GM23338 (cell line): ENCODE results near the gene VEGFB. TPM values are rescaled to one million over a fixed set of nuclear protein-coding genes. Genes with fewer than 3 reads are reported as not detected.

ENCODE experiments used
- ATAC-seq: fragments of 200-7000 bp; cut with Tn5 transposase; 3 replicates; pipeline ENCODE4 v1.9.1; 2020
- DNase-seq: peaks from one replicate; pipeline ENCODE4 v3.0.0-alpha.2; 2015; ENCODE audit warnings: low spot score
- H2AFZ ChIP-seq: fragments of 200-600 bp; sonication (generic); 2 replicates; pipeline ENCODE4 v1.8.0; 2016; ENCODE audit warnings: antibody characterized with exemption, mild to moderate bottlenecking, moderate library complexity
- H3F3A ChIP-seq: fragments of 200-600 bp; sonication (generic); replicated peaks from 2 replicates; pipeline ENCODE4 v1.8.0; 2017; ENCODE audit warnings: antibody characterized with exemption, mixed run types, low read depth
- H3K27ac ChIP-seq: fragments of 200-600 bp; sonication (generic); 2 replicates; pipeline ENCODE4 v1.6.1; 2016; ENCODE audit warnings: low read depth
- H3K27me3 ChIP-seq: fragments of 200-600 bp; sonication (generic); 2 replicates; pipeline ENCODE4 v1.8.0; 2016; ENCODE audit warnings: mild to moderate bottlenecking, mixed run types, moderate library complexity; ENCODE audit not compliant: insufficient read depth
- H3K36me3 ChIP-seq: fragments of 200-600 bp; sonication (generic); 2 replicates; pipeline ENCODE4 v1.8.0; 2016; ENCODE audit warnings: mild to moderate bottlenecking; ENCODE audit not compliant: insufficient read depth
- H3K4me1 ChIP-seq: fragments of 200-600 bp; sonication (generic); 2 replicates; pipeline ENCODE4 v1.8.0; 2016; ENCODE audit warnings: mild to moderate bottlenecking, moderate library complexity; ENCODE audit not compliant: insufficient read depth
- H3K4me2 ChIP-seq: fragments of 200-600 bp; sonication (generic); 2 replicates; pipeline ENCODE4 v1.7.1; 2017; ENCODE audit warnings: mixed run types
- H3K4me3 ChIP-seq: fragments of 200-600 bp; sonication (generic); 2 replicates; pipeline ENCODE4 v1.6.1; 2016; ENCODE audit warnings: mixed run types
- H3K79me2 ChIP-seq: fragments of 200-600 bp; sonication (generic); replicated peaks from 2 replicates; pipeline ENCODE4 v1.8.0; 2017; ENCODE audit warnings: mild to moderate bottlenecking; ENCODE audit not compliant: insufficient read depth
- H3K9me2 ChIP-seq: fragments of 200-600 bp; sonication (generic); 2 replicates; pipeline ENCODE4 v1.8.0; 2017; ENCODE audit not compliant: insufficient read depth
- H4K20me1 ChIP-seq: fragments of 200-600 bp; sonication (generic); replicated peaks from 2 replicates; pipeline ENCODE4 v1.8.0; 2017; ENCODE audit warnings: mild to moderate bottlenecking; ENCODE audit not compliant: insufficient read depth
- H3K27ac Mint-ChIP-seq: 2 replicates; pipeline ENCODE4 v1.8.0; 2020; ENCODE audit warnings: inconsistent platforms, mild to moderate bottlenecking, moderate library complexity, mixed read lengths
- H3K27me3 Mint-ChIP-seq: 3 replicates; pipeline ENCODE4 v1.8.0; 2022; ENCODE audit warnings: low read depth, mild to moderate bottlenecking, moderate library complexity, mixed read lengths, inconsistent platforms; ENCODE audit not compliant: insufficient read depth, poor library complexity
- H3K36me3 Mint-ChIP-seq: 3 replicates; pipeline ENCODE4 v1.8.0; 2021; ENCODE audit warnings: low read depth, mild to moderate bottlenecking, inconsistent platforms, moderate library complexity, mixed read lengths
- H3K4me1 Mint-ChIP-seq: 3 replicates; pipeline ENCODE4 v1.8.0; 2020; ENCODE audit warnings: mild to moderate bottlenecking, inconsistent platforms, mixed read lengths
- H3K4me3 Mint-ChIP-seq: 3 replicates; pipeline ENCODE4 v1.8.0; 2021; ENCODE audit warnings: moderate library complexity, mild to moderate bottlenecking, inconsistent platforms, mixed read lengths
- H3K9me3 Mint-ChIP-seq: 3 replicates; pipeline ENCODE4 v1.8.0; 2020; ENCODE audit warnings: moderate library complexity, mild to moderate bottlenecking, inconsistent platforms, mixed read lengths
- CREB1 ChIP-seq: fragments of 250-450 bp; sonication (Bioruptor Pico); IDR thresholded peaks from 2 replicates; pipeline ENCODE4 v1.5.0; 2020; ENCODE audit warnings: low read depth, mild to moderate bottlenecking, moderate library complexity
- CTCF ChIP-seq, 2 experiments: fragments of 200-600 bp in 1 of 2; sonication (generic) in 1 of 2; conservative IDR thresholded peaks; 2 replicates each; pipeline versions ENCODE4 v1.5.1 to v1.6.1; 2016 to 2017; ENCODE audit warnings: antibody characterized with exemption in 2 of 2, low read depth in 2 of 2, mild to moderate bottlenecking in 2 of 2, moderate library complexity in 1 of 2
- EZH2 ChIP-seq: fragments of 200-600 bp; sonication (generic); IDR thresholded peaks from one replicate; pipeline ENCODE4 v1.8.0; 2017; ENCODE audit warnings: antibody characterized with exemption, mild to moderate bottlenecking, low read depth; ENCODE audit not compliant: unreplicated experiment
- JUNB ChIP-seq: IDR thresholded peaks from one replicate; pipeline ENCODE4 v1.6.1; 2016; ENCODE audit warnings: antibody characterized with exemption; ENCODE audit not compliant: unreplicated experiment
- NANOG ChIP-seq: IDR thresholded peaks from 2 replicates; pipeline ENCODE4 v1.6.1; 2016; ENCODE audit warnings: antibody characterized with exemption, borderline replicate concordance
- POLR2AphosphoS5 ChIP-seq: IDR thresholded peaks from 2 replicates; pipeline ENCODE4 v1.6.1; 2016; ENCODE audit warnings: antibody characterized with exemption, low read depth
- STAT1 ChIP-seq: IDR thresholded peaks from one replicate; pipeline ENCODE4 v1.6.1; 2016; ENCODE audit warnings: antibody characterized with exemption; ENCODE audit not compliant: unreplicated experiment
- ZNF114 ChIP-seq: fragments of 250-450 bp; sonication (Bioruptor Pico); IDR thresholded peaks from 2 replicates; pipeline ENCODE4 v1.5.0; 2020; ENCODE audit warnings: mild to moderate bottlenecking, moderate library complexity
- ZNF331 ChIP-seq: fragments of 250-450 bp; sonication (Bioruptor Pico); IDR thresholded peaks from 2 replicates; pipeline ENCODE4 v1.5.0; 2020; ENCODE audit warnings: low read depth, mild to moderate bottlenecking, moderate library complexity
- polyA plus RNA-seq: library from polyadenylated mRNA; unstranded; fragments of >200 nt; fragmentation: Nextera tagmentation; extraction: Ambion mirVana; gene quantifications from 2 replicates; pipeline ENCODE4 v1.2.1, GENCODE V29; 2016
- total RNA-seq: library from RNA; depleted of rRNA; stranded (reverse); fragments of >200 nt; shearing (Covaris generic); gene quantifications from 2 replicates; pipeline ENCODE4 v1.2.3, GENCODE V29; 2014
- TF ChIP-seq, protein P1 (sequence below): IDR thresholded peaks from 2 replicates; pipeline ENCODE4 v1.6.1; 2016; ENCODE audit warnings: antibody characterized with exemption
- TF ChIP-seq, protein P2 (sequence below): fragments of 250-450 bp; sonication (Bioruptor Pico); IDR thresholded peaks from 2 replicates; pipeline ENCODE4 v1.5.0; 2020; ENCODE audit warnings: mild to moderate bottlenecking, moderate library complexity

The VEGFB gene
- total and polyA plus RNA-seq, 2 experiments from 2014 or later = 20.8 to 25.8 TPM

- no peaks in the 10 kb centered on the region for H3K9me2 ChIP-seq
- H3K27ac ChIP-seq = no peak overlapping the region
- H3K4me2 ChIP-seq = peak overlapping the region; percentile 99
- H3K27me3 Mint-ChIP-seq = peaks cover 39% of the 10 kb centered on the region
- H3K36me3 Mint-ChIP-seq = peaks cover 8% of the 10 kb centered on the region; the same call in 2 of the 3 replicates
- peak overlapping the region; percentile 95 for H3K4me3 ChIP-seq
- peak; percentile 57 for TF ChIP-seq POLR2AphosphoS5
- no peak for TF ChIP-seq CREB1 (CRISPR knock-in tag)
- H3K79me2 ChIP-seq = no peaks in the 10 kb centered on the region
- H3K36me3 ChIP-seq = no peaks in the 10 kb centered on the region
- no peak; the same call in 2 of the 3 replicates for ATAC-seq
- H3K27ac Mint-ChIP-seq = no peak overlapping the region
- H4K20me1 ChIP-seq = no peaks in the 10 kb centered on the region
- H3K4me1 ChIP-seq = peaks cover 8% of the 10 kb centered on the region
- peaks cover 11% of the 10 kb centered on the region for H3K4me1 Mint-ChIP-seq
- H3K9me3 Mint-ChIP-seq = no peaks in the 10 kb centered on the region; the same call in 1 of the 3 replicates
- no peak for DNase-seq
- peaks cover 13% of the 10 kb centered on the region; the same call in 1 of the 2 replicates for H3F3A ChIP-seq
- peaks cover 33% of the 10 kb centered on the region for H3K27me3 ChIP-seq
- peak overlapping the region; percentile 69; the same call in 1 of the 2 replicates for H2AFZ ChIP-seq
- peak overlapping the region; percentile 65 for H3K4me3 Mint-ChIP-seq
These were observed 51.8 kb downstream of the VEGFB start for GRCh38 chr11:64285885-64286800.

DNA sequence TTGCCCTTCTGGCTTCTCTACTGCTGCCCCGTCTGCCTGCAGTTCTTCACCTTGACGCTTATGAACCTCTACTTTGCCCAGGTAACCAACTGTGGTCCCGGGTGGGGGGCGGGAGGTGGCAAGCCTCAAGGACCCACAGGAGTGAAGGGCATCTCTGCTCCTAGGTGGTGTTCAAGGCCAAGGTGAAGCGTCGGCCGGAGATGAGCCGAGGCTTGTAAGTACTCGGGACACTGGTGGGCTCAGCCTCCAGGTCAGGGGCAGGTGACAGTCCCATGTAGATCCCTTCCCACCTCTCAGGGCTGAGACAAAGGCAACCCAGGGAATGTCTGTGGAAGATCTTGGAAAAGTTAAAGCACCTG, 52.4 kb downstream of the VEGFB start:
- peak overlapping the region; percentile 65 for H3K4me3 Mint-ChIP-seq
- H3K36me3 ChIP-seq = no peaks in the 10 kb centered on the region
- no peak overlapping the region for H3K27ac ChIP-seq
- H3K4me1 ChIP-seq = peaks cover 8% of the 10 kb centered on the region
- peaks cover 3% of the 10 kb centered on the region; the same call in 1 of the 3 replicates for H3K36me3 Mint-ChIP-seq
- H3K27me3 ChIP-seq = peaks cover 40% of the 10 kb centered on the region
- H3K4me1 Mint-ChIP-seq = peaks cover 11% of the 10 kb centered on the region
- H3K79me2 ChIP-seq = no peaks in the 10 kb centered on the region
- H3K27ac Mint-ChIP-seq = no peak overlapping the region
- H3K9me3 Mint-ChIP-seq = no peaks in the 10 kb centered on the region; the same call in 1 of the 3 replicates
- peak overlapping the region; percentile 99; the same call in 1 of the 2 replicates for H3K4me2 ChIP-seq
- H3K9me2 ChIP-seq = no peaks in the 10 kb centered on the region
- peak overlapping the region; percentile 95; the same call in 1 of the 2 replicates for H3K4me3 ChIP-seq
- ATAC-seq (no peak), DNase-seq (no peak)
- H3K27me3 Mint-ChIP-seq = peaks cover 40% of the 10 kb centered on the region
- peaks cover 13% of the 10 kb centered on the region; the same call in 1 of the 2 replicates for H3F3A ChIP-seq
- H4K20me1 ChIP-seq = no peaks in the 10 kb centered on the region
- no peak overlapping the region for H2AFZ ChIP-seq
- TF ChIP-seq, protein P1, sequence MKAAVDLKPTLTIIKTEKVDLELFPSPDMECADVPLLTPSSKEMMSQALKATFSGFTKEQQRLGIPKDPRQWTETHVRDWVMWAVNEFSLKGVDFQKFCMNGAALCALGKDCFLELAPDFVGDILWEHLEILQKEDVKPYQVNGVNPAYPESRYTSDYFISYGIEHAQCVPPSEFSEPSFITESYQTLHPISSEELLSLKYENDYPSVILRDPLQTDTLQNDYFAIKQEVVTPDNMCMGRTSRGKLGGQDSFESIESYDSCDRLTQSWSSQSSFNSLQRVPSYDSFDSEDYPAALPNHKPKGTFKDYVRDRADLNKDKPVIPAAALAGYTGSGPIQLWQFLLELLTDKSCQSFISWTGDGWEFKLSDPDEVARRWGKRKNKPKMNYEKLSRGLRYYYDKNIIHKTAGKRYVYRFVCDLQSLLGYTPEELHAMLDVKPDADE = no peak
- no peak for TF ChIP-seq ZNF331 (CRISPR knock-in tag)
- TF ChIP-seq, protein P2, sequence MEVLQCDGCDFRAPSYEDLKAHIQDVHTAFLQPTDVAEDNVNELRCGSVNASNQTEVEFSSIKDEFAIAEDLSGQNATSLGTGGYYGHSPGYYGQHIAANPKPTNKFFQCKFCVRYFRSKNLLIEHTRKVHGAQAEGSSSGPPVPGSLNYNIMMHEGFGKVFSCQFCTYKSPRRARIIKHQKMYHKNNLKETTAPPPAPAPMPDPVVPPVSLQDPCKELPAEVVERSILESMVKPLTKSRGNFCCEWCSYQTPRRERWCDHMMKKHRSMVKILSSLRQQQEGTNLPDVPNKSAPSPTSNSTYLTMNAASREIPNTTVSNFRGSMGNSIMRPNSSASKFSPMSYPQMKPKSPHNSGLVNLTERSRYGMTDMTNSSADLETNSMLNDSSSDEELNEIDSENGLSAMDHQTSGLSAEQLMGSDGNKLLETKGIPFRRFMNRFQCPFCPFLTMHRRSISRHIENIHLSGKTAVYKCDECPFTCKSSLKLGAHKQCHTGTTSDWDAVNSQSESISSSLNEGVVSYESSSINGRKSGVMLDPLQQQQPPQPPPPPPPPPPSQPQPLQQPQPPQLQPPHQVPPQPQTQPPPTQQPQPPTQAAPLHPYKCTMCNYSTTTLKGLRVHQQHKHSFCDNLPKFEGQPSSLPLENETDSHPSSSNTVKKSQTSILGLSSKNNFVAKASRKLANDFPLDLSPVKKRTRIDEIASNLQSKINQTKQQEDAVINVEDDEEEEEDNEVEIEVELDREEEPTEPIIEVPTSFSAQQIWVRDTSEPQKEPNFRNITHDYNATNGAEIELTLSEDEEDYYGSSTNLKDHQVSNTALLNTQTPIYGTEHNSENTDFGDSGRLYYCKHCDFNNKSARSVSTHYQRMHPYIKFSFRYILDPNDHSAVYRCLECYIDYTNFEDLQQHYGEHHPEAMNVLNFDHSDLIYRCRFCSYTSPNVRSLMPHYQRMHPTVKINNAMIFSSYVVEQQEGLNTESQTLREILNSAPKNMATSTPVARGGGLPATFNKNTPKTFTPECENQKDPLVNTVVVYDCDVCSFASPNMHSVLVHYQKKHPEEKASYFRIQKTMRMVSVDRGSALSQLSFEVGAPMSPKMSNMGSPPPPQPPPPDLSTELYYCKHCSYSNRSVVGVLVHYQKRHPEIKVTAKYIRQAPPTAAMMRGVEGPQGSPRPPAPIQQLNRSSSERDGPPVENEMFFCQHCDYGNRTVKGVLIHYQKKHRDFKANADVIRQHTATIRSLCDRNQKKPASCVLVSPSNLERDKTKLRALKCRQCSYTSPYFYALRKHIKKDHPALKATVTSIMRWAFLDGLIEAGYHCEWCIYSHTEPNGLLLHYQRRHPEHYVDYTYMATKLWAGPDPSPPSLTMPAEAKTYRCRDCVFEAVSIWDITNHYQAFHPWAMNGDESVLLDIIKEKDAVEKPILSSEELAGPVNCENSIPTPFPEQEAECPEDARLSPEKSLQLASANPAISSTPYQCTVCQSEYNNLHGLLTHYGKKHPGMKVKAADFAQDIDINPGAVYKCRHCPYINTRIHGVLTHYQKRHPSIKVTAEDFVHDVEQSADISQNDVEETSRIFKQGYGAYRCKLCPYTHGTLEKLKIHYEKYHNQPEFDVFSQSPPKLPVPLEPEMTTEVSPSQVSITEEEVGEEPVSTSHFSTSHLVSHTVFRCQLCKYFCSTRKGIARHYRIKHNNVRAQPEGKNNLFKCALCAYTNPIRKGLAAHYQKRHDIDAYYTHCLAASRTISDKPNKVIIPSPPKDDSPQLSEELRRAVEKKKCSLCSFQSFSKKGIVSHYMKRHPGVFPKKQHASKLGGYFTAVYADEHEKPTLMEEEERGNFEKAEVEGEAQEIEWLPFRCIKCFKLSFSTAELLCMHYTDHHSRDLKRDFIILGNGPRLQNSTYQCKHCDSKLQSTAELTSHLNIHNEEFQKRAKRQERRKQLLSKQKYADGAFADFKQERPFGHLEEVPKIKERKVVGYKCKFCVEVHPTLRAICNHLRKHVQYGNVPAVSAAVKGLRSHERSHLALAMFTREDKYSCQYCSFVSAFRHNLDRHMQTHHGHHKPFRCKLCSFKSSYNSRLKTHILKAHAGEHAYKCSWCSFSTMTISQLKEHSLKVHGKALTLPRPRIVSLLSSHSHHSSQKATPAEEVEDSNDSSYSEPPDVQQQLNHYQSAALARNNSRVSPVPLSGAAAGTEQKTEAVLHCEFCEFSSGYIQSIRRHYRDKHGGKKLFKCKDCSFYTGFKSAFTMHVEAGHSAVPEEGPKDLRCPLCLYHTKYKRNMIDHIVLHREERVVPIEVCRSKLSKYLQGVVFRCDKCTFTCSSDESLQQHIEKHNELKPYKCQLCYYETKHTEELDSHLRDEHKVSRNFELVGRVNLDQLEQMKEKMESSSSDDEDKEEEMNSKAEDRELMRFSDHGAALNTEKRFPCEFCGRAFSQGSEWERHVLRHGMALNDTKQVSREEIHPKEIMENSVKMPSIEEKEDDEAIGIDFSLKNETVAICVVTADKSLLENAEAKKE (CRISPR knock-in tag) = no peak
- no peak for TF ChIP-seq CREB1 (CRISPR knock-in tag)
- TF ChIP-seq NANOG = no peak
- TF ChIP-seq POLR2AphosphoS5 = no peak
- TF ChIP-seq CTCF (conservative IDR thresholded peaks at IDR 0.05; ENCODE audit: low read depth in 2 of 2) = no peak
- TF ChIP-seq STAT1 = no peak
- no peak for TF ChIP-seq JUNB
- no peak for TF ChIP-seq ZNF114 (CRISPR knock-in tag)
- TF ChIP-seq EZH2 = no peak
